Jurkat, Clone E6-1 (cell line): Measurements from ENCODE around the gene ATXN1.
A peak's percentile ranks its signal among the peaks of the same experiment; 100 is the strongest.
"Not testable (repeated sequence)": the region's sequence is repeated elsewhere in the genome, so short reads cannot be mapped to it uniquely, and the experiment has no call there.

Experiments
- DNase-seq: peaks from one replicate; pipeline ENCODE4 v3.0.0-alpha.2; 2011; ENCODE audit warnings: low read depth, low spot score
- H3K4me3 ChIP-seq: 2 replicates; pipeline ENCODE4 v1.5.1; 2011; ENCODE audit warnings: mild to moderate bottlenecking, low read length, control low read depth, moderate library complexity

ATXN1 gene

DNA sequence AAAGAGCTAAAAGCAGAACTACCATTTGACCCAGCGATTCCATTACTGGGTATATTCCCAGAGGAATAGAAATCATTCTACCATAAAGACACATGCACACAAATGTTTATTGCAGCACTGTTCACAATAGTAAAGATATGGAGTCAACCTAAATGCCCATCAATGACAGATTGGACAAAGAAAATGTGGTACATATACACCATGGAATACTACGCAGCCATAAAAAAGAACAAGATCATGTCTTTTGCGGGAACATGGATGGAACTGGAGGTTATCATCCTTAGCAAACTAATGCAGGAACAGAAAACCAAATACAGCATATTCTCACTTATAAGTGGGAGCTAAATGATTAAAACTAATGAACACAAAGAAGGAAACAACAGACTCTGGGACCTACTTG, 23.7 kb upstream of the ATXN1 start:
- not testable (repeated sequence) for H3K4me3 ChIP-seq, DNase-seq

DNA sequence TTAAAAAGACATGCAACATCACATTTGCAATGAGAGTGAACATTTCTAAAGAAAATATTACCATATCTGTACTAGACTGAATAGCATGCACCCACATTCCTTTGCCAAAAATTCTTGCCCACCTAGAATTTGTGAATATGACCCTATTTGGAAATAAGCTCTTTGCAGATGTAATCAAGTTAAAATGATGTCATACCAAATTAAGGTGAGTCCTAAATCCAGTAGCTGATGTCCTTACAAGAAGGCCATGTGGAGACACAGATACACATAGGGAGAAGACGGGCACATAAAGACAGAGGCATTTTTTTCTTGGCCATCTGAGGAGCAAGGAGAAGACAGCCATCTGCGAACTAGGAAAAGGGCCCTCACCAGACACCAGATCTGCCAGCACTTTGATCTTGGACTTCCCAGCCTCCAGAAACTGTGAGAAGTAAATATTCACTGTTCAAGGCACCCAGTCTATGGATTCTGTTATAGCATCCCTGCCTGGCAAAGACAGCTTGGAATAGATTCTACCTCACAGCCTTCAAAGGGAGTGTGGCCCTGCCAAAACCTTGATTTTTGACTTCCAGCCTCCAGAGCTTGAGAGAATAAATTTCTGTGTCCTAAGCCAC, 22.8 kb upstream of the ATXN1 start:
- DNase-seq: no peak
- H3K4me3 ChIP-seq: no peak overlapping the region

DNA sequence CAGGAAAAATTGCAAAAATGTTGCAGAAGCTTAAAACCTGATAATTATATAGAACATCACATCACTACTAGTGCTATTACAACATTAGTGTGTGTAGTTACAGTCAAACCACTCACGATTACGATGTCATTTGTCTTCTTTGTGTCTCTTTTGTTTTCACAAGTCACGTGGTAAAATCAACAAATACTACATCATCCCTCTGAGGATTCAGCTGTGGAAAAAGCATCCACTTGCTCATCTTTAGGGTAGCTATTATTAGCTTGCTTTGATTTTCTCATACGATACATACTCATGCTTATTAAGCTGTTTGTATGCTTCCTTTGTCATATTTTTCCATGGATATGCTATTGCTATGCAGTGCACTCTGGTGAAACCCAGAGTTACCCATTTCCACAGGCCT, 22.2 kb upstream of the ATXN1 start:
- no peak for DNase-seq
- H3K4me3 ChIP-seq: no peak overlapping the region

GRCh38 chr6:16782278-16782677, 21.0 kb upstream of the ATXN1 start:
- DNase-seq: no peak
- H3K4me3 ChIP-seq: no peak overlapping the region

- no peak overlapping the region for H3K4me3 ChIP-seq
- no peak for DNase-seq
Measured at GRCh38 chr6:16781348-16782169, 20.3 kb upstream of the ATXN1 start.

GRCh38 chr6:16778521-16778920, 17.3 kb upstream of the ATXN1 start:
- DNase-seq: no peak
- no peak overlapping the region for H3K4me3 ChIP-seq

DNA sequence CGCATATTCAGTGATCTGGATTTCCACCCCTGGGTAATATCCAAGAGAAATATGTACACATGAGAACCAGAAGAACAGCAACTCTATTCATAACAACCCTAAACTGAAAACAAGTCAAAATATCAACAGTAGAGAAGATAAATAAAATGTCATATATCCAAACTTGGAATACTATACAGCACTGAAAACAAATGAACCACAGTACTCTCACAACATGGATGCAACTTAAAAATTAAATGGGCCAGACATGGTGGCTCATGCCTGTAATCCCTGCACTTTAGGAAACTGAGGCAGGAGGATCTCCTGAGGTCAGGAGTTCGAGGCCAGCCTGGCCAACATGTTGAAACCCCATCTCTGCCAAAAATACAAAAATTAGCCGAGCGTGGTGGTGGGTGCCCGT, 16.5 kb upstream of the ATXN1 start:
- no peak overlapping the region for H3K4me3 ChIP-seq
- DNase-seq: no peak

DNA sequence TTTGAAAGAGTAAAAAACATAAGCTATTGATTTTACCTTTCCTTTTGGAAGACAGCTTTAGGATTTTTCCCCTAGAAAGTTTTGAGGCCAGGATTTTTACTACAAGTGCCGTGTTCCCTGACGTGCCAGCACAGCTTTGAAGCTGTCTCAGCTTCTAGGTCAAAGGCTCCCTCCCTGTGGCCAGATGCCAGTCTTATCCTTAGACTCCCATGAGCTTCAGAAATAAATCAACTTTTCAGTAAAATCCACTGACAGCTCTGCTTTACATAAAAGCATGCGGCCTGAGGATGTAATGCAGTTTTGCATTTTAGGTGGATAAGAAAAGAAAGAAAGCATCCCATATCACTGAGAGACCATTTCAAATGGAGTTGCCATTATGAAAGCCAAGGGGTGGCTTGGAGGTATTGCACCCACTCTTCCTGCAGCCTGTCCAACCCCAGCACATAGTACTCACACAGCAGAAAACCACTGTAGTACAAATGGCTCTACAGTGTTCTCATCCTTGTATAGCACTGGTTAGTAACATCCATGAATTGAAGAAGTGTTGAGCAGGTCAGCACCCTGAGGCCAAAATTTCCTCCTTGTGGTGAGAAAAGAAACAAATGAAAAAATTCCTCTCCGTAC, 15.2 kb upstream of the ATXN1 start:
- no peak overlapping the region for H3K4me3 ChIP-seq
- no peak for DNase-seq

- no peak overlapping the region for H3K4me3 ChIP-seq
- DNase-seq: no peak
Measured at GRCh38 chr6:16774437-16774836, 13.2 kb upstream of the ATXN1 start.

GRCh38 chr6:16773362-16773761, 12.1 kb upstream of the ATXN1 start:
- no peak overlapping the region for H3K4me3 ChIP-seq
- no peak for DNase-seq

GRCh38 chr6:16770701-16771569, 9.7 kb upstream of the ATXN1 start:
- H3K4me3 ChIP-seq: no peak overlapping the region
- DNase-seq: peak; percentile 65

DNA sequence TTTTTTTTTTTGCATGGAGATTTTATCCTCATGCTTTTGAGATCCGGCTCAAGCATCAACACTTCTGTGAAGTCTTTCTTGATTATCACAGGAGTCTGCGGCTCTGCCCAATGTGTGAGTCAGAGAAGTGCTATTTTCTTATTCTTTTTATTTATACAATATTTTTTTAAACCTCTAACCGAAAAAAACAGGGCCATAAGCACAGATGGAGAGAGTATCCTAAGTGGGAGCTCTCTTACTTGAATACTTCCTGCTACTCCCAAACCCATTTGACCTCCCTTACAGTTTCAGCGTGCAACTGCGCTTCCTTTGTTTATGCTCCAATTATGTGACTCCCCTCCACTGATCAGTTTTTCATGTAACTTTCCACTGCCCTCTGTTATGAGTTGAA, 8.7 kb upstream of the ATXN1 start:
- DNase-seq: no peak
- no peak overlapping the region for H3K4me3 ChIP-seq

DNA sequence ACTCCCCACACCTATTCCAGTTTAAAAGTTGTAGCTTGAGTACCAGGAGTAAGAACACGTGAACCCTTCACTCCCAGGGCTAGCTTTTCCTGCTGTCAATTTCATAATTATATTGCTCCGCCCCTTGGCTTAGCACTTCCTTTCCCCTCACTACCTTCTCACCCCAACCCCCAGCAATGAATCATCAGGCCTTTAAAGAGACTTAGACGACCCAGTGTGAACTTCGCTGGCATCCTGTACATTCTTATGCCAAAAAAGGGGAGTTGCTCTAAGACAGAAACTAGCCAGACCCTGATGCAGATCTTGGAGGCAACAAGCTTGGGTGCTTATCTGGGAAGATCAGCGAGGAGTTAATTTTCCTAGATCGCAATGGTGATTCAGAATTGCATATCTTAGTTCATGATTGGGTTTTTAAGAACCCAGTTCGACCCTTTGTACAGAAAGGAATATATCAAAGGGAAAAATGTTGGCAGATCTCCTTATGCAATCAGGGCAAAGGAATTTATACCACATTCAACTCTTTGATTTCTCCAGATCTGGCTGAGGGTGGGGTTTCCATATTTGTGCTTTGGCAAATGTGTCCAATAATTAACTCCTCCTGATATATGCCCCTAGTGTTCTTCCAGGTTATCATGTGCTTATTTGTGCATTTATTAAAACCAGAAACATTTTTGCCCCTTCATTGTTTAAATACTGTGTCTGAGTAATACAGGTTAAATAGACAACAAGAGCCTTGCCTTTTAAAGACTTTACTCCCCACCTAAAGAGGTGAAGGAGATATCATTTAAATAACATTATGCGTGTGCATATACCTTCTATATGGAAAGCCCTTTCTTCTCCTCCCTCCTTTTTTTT, 8.1 kb upstream of the ATXN1 start:
- peak; percentile 76 for DNase-seq
- no peak overlapping the region for H3K4me3 ChIP-seq

GRCh38 chr6:16768477-16768830, 7.2 kb upstream of the ATXN1 start:
- H3K4me3 ChIP-seq: no peak overlapping the region
- DNase-seq: no peak

DNA sequence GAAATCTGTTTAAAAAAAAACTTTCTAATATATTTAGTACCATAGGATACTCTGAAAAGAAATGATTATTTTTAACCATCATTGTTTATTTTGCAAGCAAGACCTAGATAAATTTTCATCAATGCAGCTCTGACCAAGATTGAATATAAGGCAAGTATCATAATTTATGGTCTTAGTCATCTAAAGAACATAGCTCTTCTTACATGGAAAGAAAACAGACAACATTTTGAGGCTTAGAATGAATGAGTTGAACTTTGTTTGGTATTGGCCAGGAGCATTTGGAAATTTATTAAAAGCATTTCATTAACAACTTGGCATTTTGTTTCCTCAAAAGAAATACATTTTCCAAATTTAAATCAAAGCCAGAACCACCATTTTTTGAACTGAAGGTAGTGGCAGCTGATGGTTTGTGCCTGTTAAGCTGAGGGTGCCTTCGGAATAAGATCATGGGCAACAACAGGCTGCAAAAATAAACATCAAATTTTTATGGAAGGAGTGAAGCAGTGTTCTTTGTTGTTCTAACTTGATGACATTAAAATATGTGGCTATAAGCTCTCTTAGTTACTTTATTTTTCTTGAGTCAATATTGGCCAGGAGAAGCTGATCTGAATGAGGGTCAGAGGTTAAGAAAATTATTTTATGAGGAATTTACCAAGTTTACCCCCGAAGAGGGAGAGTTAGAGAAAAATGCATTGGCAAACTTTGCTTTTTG, 6.7 kb upstream of the ATXN1 start:
- H3K4me3 ChIP-seq: no peak overlapping the region

GRCh38 chr6:16766836-16767745, 5.8 kb upstream of the ATXN1 start:
- H3K4me3 ChIP-seq: no peak overlapping the region
- DNase-seq: no peak

More for the DNA sequence above, 6.7 kb upstream of the ATXN1 start:
- no peak for DNase-seq

DNA sequence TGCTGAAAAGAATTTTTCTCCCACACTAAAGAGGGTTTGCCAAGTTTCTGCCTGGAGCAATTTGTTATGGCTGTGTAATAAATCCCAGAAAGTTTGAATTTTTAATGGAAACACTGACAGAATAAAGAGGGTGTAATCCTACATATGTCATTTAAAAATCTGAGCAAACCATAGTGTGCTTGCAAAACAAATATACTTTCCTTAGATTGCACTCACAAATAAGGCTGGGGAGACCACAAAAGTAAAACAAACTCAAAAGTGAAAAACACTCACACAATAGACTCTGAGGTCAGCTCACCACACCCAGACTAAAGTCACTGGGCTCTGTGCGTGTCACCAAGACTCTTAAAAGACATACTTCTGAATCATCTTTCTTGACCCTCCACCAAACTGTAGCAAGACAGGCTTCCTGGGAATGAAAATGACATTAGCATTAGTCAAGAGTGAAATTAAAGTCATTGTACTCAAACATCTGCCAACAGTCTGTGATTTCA, 4.8 kb upstream of the ATXN1 start:
- no peak overlapping the region for H3K4me3 ChIP-seq
- DNase-seq: no peak
